Stimulated activated CD4-positive, alpha-beta T cell treated with anti-CD3 and anti-CD28 coated beads, Interleukin-1b, Interleukin-23, amount 100 ng/mL, for 4 hours (primary cell): ENCODE data around the gene RUNDC3A.

ENCODE experiments used
- DNase-seq, 2 donors: peaks; one replicate each; pipeline ENCODE4 v3.0.0-alpha.2; 2020; ENCODE audit warnings: low read depth in 2 of 2

RUNDC3A gene

DNA sequence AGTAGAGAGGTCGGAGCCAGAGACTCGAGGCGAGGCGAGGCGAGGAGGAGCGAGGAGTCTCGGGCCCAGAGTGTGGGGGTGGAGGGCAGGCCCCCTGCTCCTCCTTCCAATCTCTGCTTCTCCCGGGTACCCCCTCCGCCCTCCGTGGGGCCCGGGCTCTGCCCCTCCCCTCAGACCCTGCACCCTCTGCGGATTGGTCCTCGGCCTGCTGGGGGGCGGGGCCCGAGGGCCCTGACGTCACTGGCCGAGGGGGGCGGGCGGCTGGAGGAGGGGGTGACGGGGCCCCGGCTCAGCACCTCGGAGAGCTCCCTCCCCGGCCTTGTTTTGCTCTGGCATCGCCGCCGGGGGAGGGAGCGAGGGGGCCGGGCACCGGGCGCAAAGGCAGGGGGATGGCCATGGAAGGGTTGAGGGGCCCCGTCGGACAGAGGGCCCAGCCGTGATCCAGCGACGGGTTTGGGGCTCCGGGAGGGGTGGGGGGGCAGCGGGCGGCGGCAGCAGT is at the start of gene RUNDC3A:
TSS of gene RUNDC3A (plus strand) at position 282 of the 499 bp plus-strand sequence. CDS start 232 bp downstream, outside the sequence.
- peak; percentile 74 to 84 for DNase-seq

GRCh38 chr17:44258811-44259351 is 49.5 kb upstream of the RUNDC3A start:
- no peak for DNase-seq

DNA sequence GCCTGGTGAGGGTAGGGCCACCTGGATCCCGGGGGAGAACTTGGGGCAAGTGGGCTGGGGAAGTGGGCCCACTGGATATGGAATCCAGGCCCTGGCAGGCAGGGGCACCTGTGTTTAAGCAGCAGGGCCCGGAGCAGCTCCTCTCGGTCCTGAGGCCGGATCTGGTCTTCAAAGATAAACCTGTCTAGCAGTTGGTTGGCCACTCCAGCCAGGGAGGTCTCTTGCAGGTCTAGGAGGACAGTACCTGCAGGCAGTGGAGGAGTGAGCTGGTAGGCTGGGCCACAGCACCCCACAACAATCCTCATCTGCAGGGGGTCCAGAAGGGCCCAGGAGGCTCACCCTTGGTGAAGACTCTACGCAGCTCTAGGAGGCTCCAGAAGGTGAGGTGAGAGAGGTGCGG is 48.1 kb upstream of the RUNDC3A start:
- no peak for DNase-seq

DNA sequence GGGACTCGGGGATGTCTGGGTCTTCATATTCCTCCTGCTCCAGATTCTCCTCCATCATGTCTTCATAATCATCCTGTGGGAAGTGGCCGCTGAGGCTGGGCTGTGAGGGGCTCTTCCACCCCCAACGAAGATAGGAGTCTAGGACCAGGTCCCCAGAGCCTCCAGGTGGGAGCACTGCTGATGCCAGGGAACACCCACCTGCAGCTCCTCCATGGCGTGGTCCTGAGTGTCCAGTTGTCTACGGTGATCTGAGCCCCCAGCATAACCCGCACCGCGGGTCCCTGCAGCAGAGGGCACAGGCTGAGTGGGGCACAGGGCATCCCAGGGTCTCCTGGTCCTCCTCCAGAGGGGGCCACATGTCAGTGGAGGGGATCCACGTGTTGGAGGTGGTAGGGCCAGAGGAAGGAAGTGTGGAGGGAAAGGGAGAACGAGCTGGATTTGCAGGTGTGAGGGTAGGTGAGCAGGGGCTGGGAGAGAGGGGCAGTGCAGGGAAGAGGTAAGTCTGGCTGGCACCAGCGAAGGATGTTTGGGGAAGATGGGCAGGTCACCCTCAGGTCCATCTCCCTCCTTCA is 45.7 kb upstream of the RUNDC3A start:
- no peak for DNase-seq

GRCh38 chr17:44263345-44263902 is 45.0 kb upstream of the RUNDC3A start:
- DNase-seq = no peak

GRCh38 chr17:44266402-44267164 is 41.8 kb upstream of the RUNDC3A start:
- no peak for DNase-seq

DNA sequence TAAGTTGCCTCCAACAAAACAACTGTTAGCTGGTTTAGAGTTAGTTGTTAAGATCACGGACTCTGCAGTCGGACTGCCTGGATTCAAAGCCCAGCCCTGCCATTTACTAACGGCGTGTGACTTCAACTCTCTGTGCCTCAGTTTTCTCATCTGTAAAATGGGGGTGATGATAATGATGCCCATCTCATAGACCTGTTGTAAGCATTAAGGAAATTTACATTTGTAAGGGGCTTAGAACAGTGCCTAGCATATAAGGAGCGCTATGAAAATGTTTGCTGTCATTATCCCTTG is 41.3 kb upstream of the RUNDC3A start:
- no peak for DNase-seq

- DNase-seq = no peak
Observed at GRCh38 chr17:44267818-44268490, 40.4 kb upstream of the RUNDC3A start, which contains the start of gene SLC4A1. Gene SLC4A1, minus strand, starts transcription at chr17:44268135. Its CDS starts 5,269 bp downstream, at chr17:44262866.

DNA sequence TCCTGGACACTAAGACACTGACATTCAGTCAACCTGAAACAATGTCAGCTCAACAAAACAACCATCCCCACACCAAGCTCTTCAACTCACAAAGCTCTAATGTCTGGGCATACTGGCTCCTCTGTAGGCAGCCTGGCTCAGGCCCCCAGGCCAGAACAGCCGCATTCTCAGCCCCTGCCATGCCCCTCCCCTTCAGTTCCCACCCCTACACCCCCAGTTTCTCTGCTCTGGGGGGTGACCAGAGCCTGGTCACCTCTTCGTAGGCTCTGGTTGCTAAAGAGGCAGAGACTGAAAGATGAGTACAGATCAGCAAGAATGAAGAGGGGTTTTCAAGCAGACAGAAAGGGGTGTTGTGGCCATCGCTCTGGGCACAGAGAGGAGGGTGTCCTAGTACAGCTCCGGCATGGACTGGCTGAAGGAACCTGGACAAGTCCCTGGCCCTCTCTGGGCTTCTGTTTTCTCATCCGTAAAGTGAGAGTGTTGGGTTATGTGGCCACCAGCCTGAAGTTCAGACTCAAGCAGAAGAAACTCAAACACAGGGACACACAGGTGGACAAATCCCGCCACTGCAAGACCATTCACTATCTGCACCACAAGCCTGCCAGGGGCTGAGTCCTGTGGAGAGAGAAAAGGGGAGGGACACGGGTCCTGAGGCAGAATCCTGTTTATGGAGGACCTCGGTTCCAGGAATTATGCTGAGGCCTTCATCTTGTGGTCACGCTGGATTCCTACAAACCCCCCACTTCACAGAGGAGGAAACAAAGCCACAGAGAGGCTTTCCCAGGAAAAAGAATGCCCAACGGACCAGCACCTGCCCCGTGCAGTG is 39.5 kb upstream of the RUNDC3A start:
- no peak for DNase-seq

DNA sequence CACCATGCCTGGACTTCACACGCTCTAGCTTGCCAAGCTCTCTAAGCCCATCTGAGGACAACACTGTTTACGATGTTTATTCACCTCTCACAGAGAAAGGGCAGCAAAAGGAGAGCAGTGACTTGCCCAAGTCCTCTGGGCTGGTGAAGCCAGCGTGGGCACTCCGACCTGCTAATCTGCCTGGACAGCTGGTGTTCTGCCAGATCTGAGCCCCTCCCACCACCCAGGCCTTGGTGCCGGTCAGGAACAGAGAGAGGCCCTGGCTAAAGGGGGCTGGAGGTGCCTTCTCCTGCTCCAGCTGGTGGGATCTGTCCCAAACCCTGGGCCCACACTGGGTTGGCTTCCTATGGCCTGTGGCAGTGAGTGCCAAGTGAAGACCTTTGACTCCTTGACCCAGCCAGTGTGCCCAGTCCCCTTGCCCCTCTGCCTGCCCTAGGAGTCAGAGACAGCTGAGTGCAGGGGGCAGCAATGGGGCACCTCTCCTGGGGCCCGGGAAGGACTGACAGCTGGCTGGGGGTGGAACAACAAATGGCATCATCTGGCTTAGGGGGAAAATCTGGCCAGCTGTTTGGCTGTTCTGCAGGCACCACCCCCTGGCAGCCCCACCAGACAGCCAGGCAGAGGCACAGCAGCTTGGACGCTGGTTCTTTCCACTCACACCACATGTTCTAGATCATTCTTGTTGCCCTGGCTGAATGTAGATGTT is 38.7 kb upstream of the RUNDC3A start:
- no peak for DNase-seq

GRCh38 chr17:44272321-44272951 is 36.0 kb upstream of the RUNDC3A start:
- DNase-seq = no peak

DNA sequence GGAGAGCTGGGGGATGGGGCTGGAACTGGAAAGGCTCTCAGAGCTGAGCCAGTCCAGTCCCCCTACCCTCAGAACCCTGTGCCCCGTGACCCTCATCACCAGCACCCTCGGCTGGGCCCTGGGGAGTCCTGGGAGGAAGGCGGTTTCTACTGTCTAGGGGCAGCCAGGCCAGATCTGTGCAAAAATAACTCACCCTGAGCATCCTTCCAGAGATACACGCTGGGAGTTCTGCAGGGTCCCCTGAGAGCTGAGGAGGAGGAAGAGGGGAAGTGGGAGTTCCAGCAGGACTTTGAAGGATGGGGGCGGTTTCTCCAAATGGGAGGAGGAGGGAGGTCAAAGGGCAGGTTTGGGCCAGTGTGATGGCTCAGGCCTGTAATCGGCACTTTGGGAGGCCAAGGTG is 35.4 kb upstream of the RUNDC3A start:
- DNase-seq = no peak

GRCh38 chr17:44273607-44274006 is 34.8 kb upstream of the RUNDC3A start:
- DNase-seq = no peak

- no peak for DNase-seq
Observed at GRCh38 chr17:44277976-44278375, 30.4 kb upstream of the RUNDC3A start.

DNA sequence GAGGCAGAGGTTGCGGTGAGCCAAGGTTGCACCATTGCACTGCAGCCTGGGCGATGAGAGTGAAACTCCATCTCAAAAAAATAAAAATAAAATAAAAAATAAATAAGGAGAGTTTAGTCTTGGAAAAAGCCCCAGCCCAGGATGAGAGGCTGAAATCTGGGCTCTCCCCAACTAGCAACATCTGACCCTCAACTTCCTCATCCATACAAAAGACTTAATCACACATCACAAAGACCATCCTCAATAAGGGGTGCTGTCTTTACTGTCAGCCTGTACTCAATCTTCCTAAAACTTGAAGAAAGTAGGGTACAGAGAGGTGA is 29.1 kb upstream of the RUNDC3A start:
- DNase-seq = no peak

DNA sequence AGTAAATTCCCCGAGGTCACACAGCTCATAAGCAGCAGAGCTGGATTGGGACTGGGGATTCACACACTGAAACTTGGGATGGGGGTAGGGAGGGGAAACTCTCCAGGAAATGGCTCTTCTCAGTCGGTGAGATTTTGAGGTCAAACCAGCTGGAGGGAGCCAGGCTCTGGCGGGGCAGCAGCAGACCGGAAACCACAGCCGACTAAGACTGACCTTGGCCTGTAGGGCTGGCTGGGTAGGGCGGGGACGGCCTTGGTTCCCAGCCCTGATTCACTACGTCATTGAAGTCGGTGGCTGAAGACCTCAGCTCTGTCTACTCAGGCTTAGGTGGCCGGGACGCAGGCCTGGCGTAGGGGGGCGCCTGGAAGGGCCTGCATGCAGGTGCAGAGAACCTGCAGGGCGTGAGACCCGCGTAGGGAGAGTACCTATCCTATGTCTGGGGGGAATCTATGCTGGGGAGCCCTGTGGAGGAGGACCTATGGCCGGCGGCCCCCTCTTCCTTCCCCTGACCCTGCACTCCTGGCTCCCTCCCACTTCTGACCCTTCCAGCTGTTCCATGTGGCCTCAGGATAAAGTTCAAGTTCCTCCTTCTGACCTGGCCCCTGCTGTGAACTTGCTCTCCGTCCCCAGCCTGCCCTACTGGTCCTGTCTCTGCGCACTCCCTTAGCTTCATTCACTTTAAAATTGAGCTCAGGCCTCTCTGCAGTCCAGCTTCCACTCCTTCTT is 28.6 kb upstream of the RUNDC3A start:
- no peak for DNase-seq

GRCh38 chr17:44280392-44280937 is 27.9 kb upstream of the RUNDC3A start:
- DNase-seq = no peak

- no peak for DNase-seq
Observed at GRCh38 chr17:44281570-44281969, 26.8 kb upstream of the RUNDC3A start.

DNA sequence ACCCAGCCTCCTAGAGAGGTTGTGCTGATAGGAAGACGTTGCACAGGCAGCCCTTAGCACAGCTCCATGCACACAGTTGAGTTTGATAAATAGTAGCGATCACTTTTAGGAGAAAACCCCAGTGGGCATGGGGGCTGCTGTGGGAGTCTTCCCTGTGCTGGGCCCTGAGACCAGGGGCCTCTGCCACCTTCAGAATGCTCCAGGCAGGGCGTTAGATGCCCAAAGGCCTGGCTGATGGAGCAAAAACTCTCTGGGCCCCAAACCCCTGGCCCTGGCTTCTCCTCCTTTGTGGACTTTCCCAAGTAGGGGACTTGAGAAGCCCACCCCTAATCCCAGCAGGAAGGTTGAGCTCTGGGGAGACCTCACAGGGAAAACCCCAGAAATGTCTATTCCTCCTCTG is 26.1 kb upstream of the RUNDC3A start:
- DNase-seq = no peak
